ENCODE measurements around the gene LIMK2.
"Not testable (repeated sequence)": the region's sequence is repeated elsewhere in the genome, so short reads cannot be mapped to it uniquely, and the experiment has no call there.

- TF ChIP-seq PKNOX1 (IDR thresholded peaks at IDR 0.05); ARNT (IDR thresholded peaks at IDR 0.05); FOXA1 (IDR thresholded peaks at IDR 0.05); ZNF384 (IDR thresholded peaks at IDR 0.05); TARDBP (IDR thresholded peaks at IDR 0.05); ELF4 (IDR thresholded peaks at IDR 0.05); FOXM1 (IDR thresholded peaks at IDR 0.05; ENCODE audit: borderline replicate concordance); SP1 (IDR thresholded peaks at IDR 0.05); L3MBTL2 (conservative IDR thresholded peaks at IDR 0.05); FOXK2 (IDR thresholded peaks at IDR 0.05); HDGF (IDR thresholded peaks at IDR 0.05; ENCODE audit: borderline replicate concordance): not testable (repeated sequence)
Observed at GRCh38 chr22:31236044-31236443, 23.9 kb downstream of the LIMK2 start.
